Measurements from ENCODE around the gene ABCB8.

- TF ChIP-seq CTCF (IDR thresholded peaks at IDR 0.05), result no peak
- TF ChIP-seq EZH2 (IDR thresholded peaks at IDR 0.05; ENCODE audit: borderline replicate concordance, insufficient read depth, low read depth, low read length, poor library complexity, severe bottlenecking), result no peak
These were observed 57.1 kb downstream of the ABCB8 start for GRCh38 chr7:151085329-151085690.
